ENCODE results near the gene DACH1. TPM values are rescaled to one million over a fixed set of nuclear protein-coding genes. Genes with fewer than 3 reads are reported as not detected.

The DACH1 gene
- total and polyA plus RNA-seq, 2 experiments from 2014 or later, result 1.3 to 6.5 TPM

DNA sequence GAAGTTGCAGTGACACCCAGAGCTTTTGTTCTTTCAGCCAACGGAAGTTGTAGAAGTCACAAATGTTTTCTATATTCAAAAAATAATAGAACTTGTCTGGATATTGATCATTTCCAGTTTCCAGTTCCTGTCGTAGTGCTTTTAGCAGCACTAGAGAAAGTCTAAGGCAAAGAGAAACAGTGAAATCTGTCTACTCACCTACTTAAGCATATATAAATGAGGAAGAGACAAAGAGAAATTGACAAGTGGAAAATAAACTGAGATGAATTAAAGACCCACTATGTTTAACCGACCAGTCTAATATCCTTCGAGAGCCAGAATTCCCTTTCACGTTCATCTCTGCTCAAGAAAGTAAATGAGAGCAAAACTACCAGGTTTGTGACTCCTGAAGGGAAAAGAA is 36.7 kb downstream of the DACH1 start:
- Histone ChIP-seq H3K4me1 (ENCODE audit: insufficient read depth) (no peaks in the 10 kb centered on the region), H3K4me3 (no peak overlapping the region), H3K9me2 (replicated peaks; ENCODE audit: insufficient read depth) (no peaks in the 10 kb centered on the region), H3K9me3 (ENCODE audit: low read depth) (no peaks in the 10 kb centered on the region), H3K36me3 (replicated peaks; ENCODE audit: insufficient read depth, low read depth) (no peaks in the 10 kb centered on the region), H3K79me2 (no peaks in the 10 kb centered on the region), H4K20me1 (ENCODE audit: insufficient read depth, poor library complexity, severe bottlenecking) (no peaks in the 10 kb centered on the region), H2AFZ (no peak overlapping the region), H3K27me3 (no peaks in the 10 kb centered on the region), H3K27ac (no peak overlapping the region), H3K4me2 (no peak overlapping the region)
- no peak for DNase-seq (ENCODE audit: low spot score)
- no peak for TF ChIP-seq EZH2 (IDR thresholded peaks at IDR 0.05; ENCODE audit: borderline replicate concordance)
- no peak for TF ChIP-seq EZH2phosphoT487 (IDR thresholded peaks at IDR 0.05; ENCODE audit: low read depth, severe bottlenecking, unreplicated experiment)
- TF ChIP-seq, protein P1, sequence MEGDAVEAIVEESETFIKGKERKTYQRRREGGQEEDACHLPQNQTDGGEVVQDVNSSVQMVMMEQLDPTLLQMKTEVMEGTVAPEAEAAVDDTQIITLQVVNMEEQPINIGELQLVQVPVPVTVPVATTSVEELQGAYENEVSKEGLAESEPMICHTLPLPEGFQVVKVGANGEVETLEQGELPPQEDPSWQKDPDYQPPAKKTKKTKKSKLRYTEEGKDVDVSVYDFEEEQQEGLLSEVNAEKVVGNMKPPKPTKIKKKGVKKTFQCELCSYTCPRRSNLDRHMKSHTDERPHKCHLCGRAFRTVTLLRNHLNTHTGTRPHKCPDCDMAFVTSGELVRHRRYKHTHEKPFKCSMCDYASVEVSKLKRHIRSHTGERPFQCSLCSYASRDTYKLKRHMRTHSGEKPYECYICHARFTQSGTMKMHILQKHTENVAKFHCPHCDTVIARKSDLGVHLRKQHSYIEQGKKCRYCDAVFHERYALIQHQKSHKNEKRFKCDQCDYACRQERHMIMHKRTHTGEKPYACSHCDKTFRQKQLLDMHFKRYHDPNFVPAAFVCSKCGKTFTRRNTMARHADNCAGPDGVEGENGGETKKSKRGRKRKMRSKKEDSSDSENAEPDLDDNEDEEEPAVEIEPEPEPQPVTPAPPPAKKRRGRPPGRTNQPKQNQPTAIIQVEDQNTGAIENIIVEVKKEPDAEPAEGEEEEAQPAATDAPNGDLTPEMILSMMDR (IDR thresholded peaks at IDR 0.05; ENCODE audit: poor library complexity), result no peak
- WGBS (ENCODE audit: low lambda C conversion rate, missing lambda C conversion rate), result 93% methylated on average over 5 of the region's 5 CpGs

DNA sequence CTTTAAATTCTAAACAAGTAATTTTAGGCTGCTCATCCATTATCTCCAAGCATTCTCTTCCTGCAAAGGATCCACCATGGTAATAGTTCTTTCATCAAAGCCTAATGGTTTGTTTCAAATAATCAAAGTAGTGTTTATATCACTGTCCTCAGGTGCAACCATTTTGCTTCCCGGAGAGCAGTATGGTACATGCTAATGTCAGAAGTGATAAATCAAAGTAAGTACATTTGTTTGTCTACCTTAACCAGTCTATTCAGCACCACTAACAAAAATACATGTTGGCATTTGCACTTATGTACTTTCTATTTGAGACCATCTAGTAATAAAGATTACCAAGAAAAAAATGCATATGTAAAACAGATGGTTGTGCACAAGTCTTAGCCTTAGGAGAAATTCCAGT is 37.5 kb downstream of the DACH1 start:
- 57% methylated on average over 1 of the region's 1 CpG for WGBS (ENCODE audit: low lambda C conversion rate, missing lambda C conversion rate)
- no peaks in the 10 kb centered on the region for H3K9me2 ChIP-seq (replicated peaks; ENCODE audit: insufficient read depth)

DNA sequence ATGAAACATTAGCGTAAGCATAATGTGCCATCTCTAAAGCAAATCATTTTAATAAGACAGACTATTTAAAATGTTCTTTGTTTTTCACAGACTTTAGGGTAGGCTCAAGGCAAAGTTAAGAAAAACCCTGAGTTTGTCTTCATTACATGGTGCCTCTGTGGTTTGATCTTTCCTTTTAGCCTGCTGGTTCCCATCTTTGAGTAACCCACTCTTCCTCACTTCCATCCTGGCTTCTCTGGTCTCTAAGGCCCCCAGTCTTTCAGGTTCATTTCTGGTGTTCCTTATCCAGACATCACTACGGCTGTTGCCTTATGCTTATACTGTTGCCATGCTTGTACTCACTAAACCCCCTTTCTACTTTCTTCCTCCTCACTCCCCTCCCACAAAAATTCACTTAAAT is 38.4 kb downstream of the DACH1 start:
- H3K4me3 ChIP-seq, result no peak overlapping the region
- H3K36me3 ChIP-seq (replicated peaks; ENCODE audit: insufficient read depth, low read depth), result no peaks in the 10 kb centered on the region
- no peak overlapping the region for H3K4me2 ChIP-seq
- H4K20me1 ChIP-seq (ENCODE audit: insufficient read depth, poor library complexity, severe bottlenecking), result no peaks in the 10 kb centered on the region
- H3K9me3 ChIP-seq (ENCODE audit: low read depth), result no peaks in the 10 kb centered on the region
- TF ChIP-seq EZH2phosphoT487 (IDR thresholded peaks at IDR 0.05; ENCODE audit: low read depth, severe bottlenecking, unreplicated experiment) (no peak), EZH2 (IDR thresholded peaks at IDR 0.05; ENCODE audit: borderline replicate concordance) (no peak)
- TF ChIP-seq, protein P1 (IDR thresholded peaks at IDR 0.05; ENCODE audit: poor library complexity), result no peak
- no peak overlapping the region for H2AFZ ChIP-seq
- no peaks in the 10 kb centered on the region for H3K27me3 ChIP-seq
- H3K27ac ChIP-seq, result no peak overlapping the region
- WGBS (ENCODE audit: low lambda C conversion rate, missing lambda C conversion rate), result 88% methylated on average over 2 of the region's 2 CpGs
- H3K9me2 ChIP-seq (replicated peaks; ENCODE audit: insufficient read depth), result no peaks in the 10 kb centered on the region
- H3K4me1 ChIP-seq (ENCODE audit: insufficient read depth), result no peaks in the 10 kb centered on the region
- no peak for DNase-seq (ENCODE audit: low spot score)
- no peaks in the 10 kb centered on the region for H3K79me2 ChIP-seq

More for the DNA sequence above, 37.5 kb downstream of the DACH1 start:
- Histone ChIP-seq H2AFZ (no peak overlapping the region), H3K27ac (no peak overlapping the region), H3K27me3 (no peaks in the 10 kb centered on the region), H3K4me3 (no peak overlapping the region), H4K20me1 (ENCODE audit: insufficient read depth, poor library complexity, severe bottlenecking) (no peaks in the 10 kb centered on the region), H3K4me1 (ENCODE audit: insufficient read depth) (no peaks in the 10 kb centered on the region), H3K4me2 (no peak overlapping the region), H3K9me3 (ENCODE audit: low read depth) (no peaks in the 10 kb centered on the region), H3K36me3 (replicated peaks; ENCODE audit: insufficient read depth, low read depth) (no peaks in the 10 kb centered on the region), H3K79me2 (no peaks in the 10 kb centered on the region)
- TF ChIP-seq EZH2 (IDR thresholded peaks at IDR 0.05; ENCODE audit: borderline replicate concordance), result no peak
- no peak for TF ChIP-seq EZH2phosphoT487 (IDR thresholded peaks at IDR 0.05; ENCODE audit: low read depth, severe bottlenecking, unreplicated experiment)
- TF ChIP-seq, protein P1 (IDR thresholded peaks at IDR 0.05; ENCODE audit: poor library complexity), result no peak
- no peak for DNase-seq (ENCODE audit: low spot score)

DNA sequence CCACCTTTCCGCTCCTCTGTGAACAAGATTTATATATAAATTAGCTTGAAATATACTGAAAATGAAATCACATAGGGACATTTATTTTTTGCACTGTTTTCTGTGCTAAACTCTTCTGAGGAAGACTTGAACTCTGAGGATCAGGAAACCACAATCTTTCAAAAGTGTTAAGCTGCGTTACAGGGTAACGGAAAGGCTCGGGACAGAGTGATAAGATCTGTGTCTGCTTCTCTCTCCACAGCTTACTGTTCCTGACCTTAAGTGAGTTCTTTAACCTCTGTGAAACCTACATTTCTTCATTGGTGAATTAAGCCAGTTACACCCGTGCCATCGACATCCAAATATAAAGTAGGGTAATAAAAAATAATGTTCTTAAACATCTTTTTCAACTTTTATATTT is 38.9 kb downstream of the DACH1 start:
- Histone ChIP-seq H2AFZ (no peak overlapping the region), H3K36me3 (replicated peaks; ENCODE audit: insufficient read depth, low read depth) (no peaks in the 10 kb centered on the region), H3K27ac (no peak overlapping the region), H3K4me3 (no peak overlapping the region), H3K4me1 (ENCODE audit: insufficient read depth) (no peaks in the 10 kb centered on the region), H3K4me2 (no peak overlapping the region), H3K9me3 (ENCODE audit: low read depth) (no peaks in the 10 kb centered on the region), H3K9me2 (replicated peaks; ENCODE audit: insufficient read depth) (no peaks in the 10 kb centered on the region), H3K27me3 (no peaks in the 10 kb centered on the region), H3K79me2 (no peaks in the 10 kb centered on the region), H4K20me1 (ENCODE audit: insufficient read depth, poor library complexity, severe bottlenecking) (no peaks in the 10 kb centered on the region)
- TF ChIP-seq EZH2phosphoT487 (IDR thresholded peaks at IDR 0.05; ENCODE audit: low read depth, severe bottlenecking, unreplicated experiment) (no peak), EZH2 (IDR thresholded peaks at IDR 0.05; ENCODE audit: borderline replicate concordance) (no peak)
- TF ChIP-seq, protein P1 (IDR thresholded peaks at IDR 0.05; ENCODE audit: poor library complexity), result no peak
- 57% methylated on average over 6 of the region's 6 CpGs for WGBS (ENCODE audit: low lambda C conversion rate, missing lambda C conversion rate)
- no peak for DNase-seq (ENCODE audit: low spot score)

Measured in hepatocyte (in vitro differentiated cells).